Right cardiac atrium (tissue), 5 donors: ENCODE results near the gene SELENOI. TPM values are rescaled to one million over a fixed set of nuclear protein-coding genes. Genes with fewer than 3 reads are reported as not detected.
"Not testable (repeated sequence)": the region's sequence is repeated elsewhere in the genome, so short reads cannot be mapped to it uniquely, and the experiment has no call there.

ENCODE experiments used
- ATAC-seq, 2 donors: fragments of 200-7000 bp; cut with Tn5 transposase; one replicate each; pipeline versions ENCODE4 v1.8.0 to v1.9.1; 2020; ENCODE audit warnings: moderate library complexity in 2 of 2, mild to moderate bottlenecking in 1 of 2
- DNase-seq, 3 donors: peaks; one replicate each; pipeline ENCODE4 v3.0.0-alpha.2; 2020
- H3K27ac ChIP-seq: one replicate; pipeline ENCODE4 v1.5.1; 2013; ENCODE audit warnings: mild to moderate bottlenecking, low read length, control low read depth, moderate library complexity
- H3K27me3 ChIP-seq: one replicate; pipeline ENCODE4 v1.6.1; 2013; ENCODE audit not compliant: control insufficient read depth, insufficient read depth
- H3K4me1 ChIP-seq: one replicate; pipeline ENCODE4 v1.6.1; 2013; ENCODE audit warnings: low read length; ENCODE audit not compliant: control insufficient read depth, insufficient read depth
- H3K4me3 ChIP-seq: one replicate; pipeline ENCODE4 v1.5.1; 2013; ENCODE audit warnings: low read length, control low read depth
- H3K9me3 ChIP-seq: one replicate; pipeline ENCODE4 v1.6.1; 2013; ENCODE audit warnings: low read length; ENCODE audit not compliant: control insufficient read depth
- WGBS: extraction: QIAGEN DNeasy Blood & Tissue Kit; methylation state at CpG from one replicate; pipeline ENCODE4 v1.1.7; 2013; 5-methylcytosine and 5-hydroxymethylcytosine counted together
- intact Hi-C, 4 donors: fragments of 100-400 bp; cut with DNase I; formaldehyde crosslinking; loops; one replicate each; pipeline versions ENCODE4 v1.11.0 to v1.14.0; 2022 to 2023
- polyA plus RNA-seq: library from polyadenylated mRNA; stranded (reverse); fragments of 200-250 nt; gene quantifications from one replicate; pipeline ENCODE4 v1.2.3, GENCODE V29; 2013
- total RNA-seq, 4 donors: library from RNA; stranded (reverse); fragmentation: NEBNext Ultra II Directional; extraction: Animal tissue kit (Norgen Biotek cat#: 25700); gene quantifications; one replicate each; pipeline ENCODE4 v1.2.1, GENCODE V29; 2021
- donor health status: healthy with polysubstance abuse.
- donor health status: DM: no; HTN: yes; CAD: no.
- donor health status: DM: no; HTN: no; CAD: no.
- donor health status: DM: no; HTN: yes; CAD: no; lungs with severe emphysema.
- donor health status: DM: yes; HTN: yes; CAD: no.

Gene SELENOI
- total and polyA plus RNA-seq, 5 donors, result 3.8 to 20.2 (median 16.0) TPM

GRCh38 chr2:26345283-26345544, 729 bp upstream of the SELENOI start:
- H3K27ac ChIP-seq, result peak overlapping the region; percentile 95
- WGBS, result under 1% methylated on average over 9 of the region's 9 CpGs
- no peak for ATAC-seq
- DNase-seq, result no peak
- H3K4me1 ChIP-seq, result peaks cover 5% of the 10 kb centered on the region
- H3K4me3 ChIP-seq, result peak overlapping the region; percentile 70
- no peaks in the 10 kb centered on the region for H3K9me3 ChIP-seq
- intact Hi-C loops, result no loop called here
- no peaks in the 10 kb centered on the region for H3K27me3 ChIP-seq

- ATAC-seq (peak; percentile 50 to 66), DNase-seq (peak; percentile 59 to 77 (median 73))
- intact Hi-C loops, result no loop called here
- H3K9me3 ChIP-seq, result no peaks in the 10 kb centered on the region
- H3K4me3 ChIP-seq, result peak within 1 kb of the TSS; percentile 87
- peak within 1 kb of the TSS; percentile 95 for H3K27ac ChIP-seq
- under 1% methylated on average over 28 of the region's 28 CpGs for WGBS
- H3K27me3 ChIP-seq, result no peaks in the 10 kb centered on the region
- peaks cover 5% of the 10 kb centered on the region for H3K4me1 ChIP-seq
Observed at GRCh38 chr2:26346454-26347053, 611 bp downstream of the SELENOI start, which contains the start of gene ADGRF3. ADGRF3 (minus strand) TSS chr2:26346789; CDS start chr2:26346234, 555 bp downstream.

- intact Hi-C loops, result no loop called here
- WGBS, result 22% methylated on average over 5 of the region's 5 CpGs
Observed at GRCh38 chr2:26347286-26347865, 1.4 kb downstream of the SELENOI start.

GRCh38 chr2:26349690-26350089, 3.7 kb downstream of the SELENOI start:
- Histone ChIP-seq H3K4me3 (no peak overlapping the region), H3K27me3 (no peaks in the 10 kb centered on the region), H3K27ac (no peak overlapping the region), H3K9me3 (no peaks in the 10 kb centered on the region), H3K4me1 (peaks cover 3% of the 10 kb centered on the region)
- ATAC-seq, result no peak
- intact Hi-C loops, result no loop called here
- 87% methylated on average over 3 of the region's 3 CpGs for WGBS
- DNase-seq, result no peak

More at GRCh38 chr2:26347286-26347865, 1.4 kb downstream of the SELENOI start:
- no peak for DNase-seq
- ATAC-seq, result no peak
- Histone ChIP-seq H3K4me1 (peaks cover 5% of the 10 kb centered on the region), H3K27me3 (no peaks in the 10 kb centered on the region), H3K9me3 (no peaks in the 10 kb centered on the region), H3K27ac (no peak overlapping the region), H3K4me3 (peak overlapping the region; percentile 87)

- WGBS, result 94% methylated on average over 10 of the region's 10 CpGs
- DNase-seq, result no peak
- intact Hi-C loops, result no loop called here
- no peaks in the 10 kb centered on the region for H3K9me3 ChIP-seq
- ATAC-seq, result no peak
- no peaks in the 10 kb centered on the region for H3K27me3 ChIP-seq
- H3K4me3 ChIP-seq, result no peak overlapping the region
- no peak overlapping the region for H3K27ac ChIP-seq
- peaks cover 3% of the 10 kb centered on the region for H3K4me1 ChIP-seq
Observed at GRCh38 chr2:26351375-26352090, 5.6 kb downstream of the SELENOI start.

GRCh38 chr2:26352892-26353291, 6.9 kb downstream of the SELENOI start:
- WGBS, result 95% methylated on average over 1 of the region's 1 CpG
- H3K9me3 ChIP-seq, result no peaks in the 10 kb centered on the region
- DNase-seq (no peak), ATAC-seq (no peak)
- intact Hi-C loops, result no loop called here
- H3K27me3 ChIP-seq, result no peaks in the 10 kb centered on the region
- no peak overlapping the region for H3K4me3 ChIP-seq
- H3K4me1 ChIP-seq, result no peaks in the 10 kb centered on the region
- H3K27ac ChIP-seq, result no peak overlapping the region

- ATAC-seq, H3K27me3 ChIP-seq, DNase-seq, intact Hi-C loops, H3K9me3 ChIP-seq, H3K27ac ChIP-seq, H3K4me3 ChIP-seq, H3K4me1 ChIP-seq: not testable (repeated sequence)
- 98% methylated on average over 16 of the region's 16 CpGs for WGBS
Observed at GRCh38 chr2:26354469-26354868, 8.5 kb downstream of the SELENOI start.

GRCh38 chr2:26355038-26355995, 9.4 kb downstream of the SELENOI start:
- H3K9me3 ChIP-seq, result no peaks in the 10 kb centered on the region
- H3K27ac ChIP-seq, result no peak overlapping the region
- no peaks in the 10 kb centered on the region for H3K27me3 ChIP-seq
- peaks cover 1% of the 10 kb centered on the region for H3K4me1 ChIP-seq
- H3K4me3 ChIP-seq, result no peak overlapping the region
- DNase-seq, result no peak
- intact Hi-C loops, result no loop called here
- no peak for ATAC-seq
- whole genome bisulfite sequencing, result 79% methylated on average over 9 of the region's 9 CpGs

- Histone ChIP-seq H3K27ac (no peak overlapping the region), H3K9me3 (no peaks in the 10 kb centered on the region), H3K4me1 (peaks cover 1% of the 10 kb centered on the region), H3K4me3 (no peak overlapping the region), H3K27me3 (no peaks in the 10 kb centered on the region)
- ATAC-seq, result no peak
- intact Hi-C loops, result no loop called here
- WGBS, result 98% methylated on average over 2 of the region's 2 CpGs
- DNase-seq, result no peak
Observed at GRCh38 chr2:26356111-26356510, 10.2 kb downstream of the SELENOI start.

GRCh38 chr2:26356771-26357170, 10.8 kb downstream of the SELENOI start:
- Histone ChIP-seq H3K27me3 (no peaks in the 10 kb centered on the region), H3K9me3 (no peaks in the 10 kb centered on the region), H3K4me1 (peaks cover 1% of the 10 kb centered on the region), H3K4me3 (no peak overlapping the region), H3K27ac (no peak overlapping the region)
- no peak for ATAC-seq
- intact Hi-C loops, result no loop called here
- no peak for DNase-seq
- WGBS, result 85% methylated on average over 2 of the region's 2 CpGs
